Endothelial cell of umbilical vein (primary cell): ENCODE measurements around the gene TERT. TPM values are rescaled to one million over a fixed set of nuclear protein-coding genes. Genes with fewer than 3 reads are reported as not detected.

Experiments
- BruUV-seq: library from RNA; stranded (reverse); fragments of 400-500 nt; replicated peaks from 2 replicates; lab custom pipeline; 2021; lab: Mats Ljungman, UMichigan
- CTCF ChIA-PET: fragments of 300-600, 350-600 bp; sonication (Branson Sonifier 250); formaldehyde crosslinking; loops from one replicate; lab custom pipeline; 2021; ENCODE audit warnings: antibody characterized with exemption, inconsistent platforms; lab: Charles Lee
- POLR2A ChIA-PET: fragments of 300-600, 350-600 bp; sonication (Branson Sonifier 250); formaldehyde crosslinking; loops from one replicate; lab custom pipeline; 2021; ENCODE audit warnings: antibody characterized with exemption, inconsistent platforms; lab: Charles Lee
- DNase-seq: peaks from one replicate; pipeline ENCODE4 v3.0.0-alpha.2; 2011; ENCODE audit warnings: low read depth, low spot score
- FAIRE-seq: peaks from 2 replicates; lab custom pipeline; 2011; peaks lifted over from hg19 to GRCh38; lab: Jason Lieb, UNC
- H2AFZ ChIP-seq: 2 replicates; pipeline ENCODE4 v1.6.0; 2012; ENCODE audit warnings: low read depth, low read length, control low read depth, inconsistent platforms
- H3K27ac ChIP-seq: 2 replicates; pipeline ENCODE4 v1.5.1; 2011; ENCODE audit warnings: low read depth, mild to moderate bottlenecking, control low read depth, low read length, moderate library complexity; ENCODE audit not compliant: insufficient read depth
- H3K27me3 ChIP-seq, 2 experiments: 2 replicates each; pipeline versions ENCODE4 v1.6.0 to v1.6.1; 2011; ENCODE audit warnings: low read length in 2 of 2, mixed read lengths in 1 of 2; ENCODE audit not compliant: control insufficient read depth in 2 of 2, insufficient read depth in 2 of 2
- H3K36me3 ChIP-seq, 2 experiments: 2 replicates in 1 of 2; 3 replicates in 1 of 2; pipeline ENCODE4 v1.5.1; 2011; ENCODE audit warnings: low read length in 2 of 2, mild to moderate bottlenecking in 1 of 2, moderate library complexity in 1 of 2; ENCODE audit not compliant: control insufficient read depth in 2 of 2, insufficient read depth in 2 of 2; ENCODE audit errors: extremely low read depth in 1 of 2
- H3K4me1 ChIP-seq: 3 replicates; pipeline ENCODE4 v1.5.1; 2011; ENCODE audit warnings: mild to moderate bottlenecking, low read length; ENCODE audit not compliant: control insufficient read depth, insufficient read depth; ENCODE audit errors: extremely low read depth
- H3K4me2 ChIP-seq: 2 replicates; pipeline ENCODE4 v1.6.1; 2011; ENCODE audit warnings: low read length, control low read depth, mixed read lengths; ENCODE audit not compliant: insufficient read depth
- H3K4me3 ChIP-seq, 3 experiments: fragments of 200-600 bp in 1 of 3; sonication (generic), shearing (Covaris generic) in 1 of 3; replicated peaks in 1 of 3; 2 replicates each; pipeline ENCODE4 v1.5.1; 2011 to 2016; ENCODE audit warnings: control low read depth in 3 of 3, low read length in 3 of 3, mild to moderate bottlenecking in 2 of 3, inconsistent platforms in 1 of 3, low read depth in 1 of 3, moderate library complexity in 1 of 3; ENCODE audit not compliant: insufficient read depth in 1 of 3
- H3K79me2 ChIP-seq: 2 replicates; pipeline ENCODE4 v1.6.0; 2012; ENCODE audit warnings: low read length, inconsistent platforms; ENCODE audit not compliant: control insufficient read depth, insufficient read depth
- H3K9ac ChIP-seq: replicated peaks from 2 replicates; pipeline ENCODE3; 2011; ENCODE audit warnings: low read length, control low read depth; ENCODE audit not compliant: insufficient read depth; ENCODE audit errors: extremely low read depth
- H3K9me1 ChIP-seq: replicated peaks from 3 replicates; pipeline ENCODE4 v1.6.0; 2011; ENCODE audit warnings: mild to moderate bottlenecking, low read length; ENCODE audit not compliant: control insufficient read depth, insufficient read depth; ENCODE audit errors: extremely low read depth
- H3K9me3 ChIP-seq: replicated peaks from 2 replicates; pipeline ENCODE4 v1.5.1; 2012; ENCODE audit warnings: low read length, inconsistent platforms; ENCODE audit not compliant: control insufficient read depth, insufficient read depth
- H4K20me1 ChIP-seq: replicated peaks from 2 replicates; pipeline ENCODE3; 2011; ENCODE audit warnings: mild to moderate bottlenecking, low read length; ENCODE audit not compliant: control insufficient read depth, insufficient read depth; ENCODE audit errors: extremely low read depth
- EZH2 ChIP-seq: IDR thresholded peaks from 2 replicates; pipeline ENCODE4 v1.6.1; 2012; ENCODE audit warnings: borderline replicate concordance, low read depth, mild to moderate bottlenecking, moderate library complexity, low read length, inconsistent platforms; ENCODE audit not compliant: severe bottlenecking
- FOS ChIP-seq: IDR thresholded peaks from 2 replicates; pipeline ENCODE4 v1.6.1; 2011; ENCODE audit warnings: mild to moderate bottlenecking, low read length, moderate library complexity, borderline replicate concordance; ENCODE audit not compliant: insufficient read depth
- GATA2 ChIP-seq: IDR thresholded peaks from 2 replicates; pipeline ENCODE4 v1.7.0; 2011; ENCODE audit warnings: low read depth, mild to moderate bottlenecking, moderate library complexity, mixed read lengths, low read length; ENCODE audit not compliant: insufficient read length, insufficient read depth
- JUN ChIP-seq: IDR thresholded peaks from 2 replicates; pipeline ENCODE4 v1.6.1; 2011; ENCODE audit warnings: borderline replicate concordance, low read depth; ENCODE audit not compliant: insufficient read length, insufficient read depth
- MYC ChIP-seq: IDR thresholded peaks from one replicate; pipeline ENCODE4 v1.6.1; 2011; ENCODE audit warnings: mild to moderate bottlenecking, low read depth, low read length
- POLR2A ChIP-seq: IDR thresholded peaks from 2 replicates; pipeline ENCODE4 v1.6.1; 2012; ENCODE audit warnings: low read depth, mild to moderate bottlenecking, control low read depth, low read length
- POLR2AphosphoS5 ChIP-seq: IDR thresholded peaks from 2 replicates; pipeline ENCODE4 v1.6.1; 2012; ENCODE audit warnings: low read depth, mild to moderate bottlenecking, control low read depth, low read length, moderate library complexity; ENCODE audit not compliant: insufficient read depth
- dilution Hi-C: fragments of 300-500 bp; cut with MboI; formaldehyde crosslinking; loops from one replicate; pipeline ENCODE4 v1.15.0; 2019; ENCODE audit warnings: low sequenced_read_pairs; ENCODE audit not compliant: extremely low pct_ligation_motif_present
- intact Hi-C: fragments of 100-400 bp; cut with micrococcal nuclease; formaldehyde crosslinking; loops from one replicate; pipeline ENCODE4 v1.10.0; 2022
- polyA plus RNA-seq, 4 experiments: library from polyadenylated mRNA; depleted of rRNA in 3 of 4; stranded (reverse) in 3 of 4; unstranded in 1 of 4; fragments of >200 nt; gene quantifications; 2 replicates each; pipeline versions ENCODE4 v1.2.1 to v1.2.3, GENCODE V29; 2011 to 2012; ENCODE audit warnings: missing spikeins in 1 of 4
- total RNA-seq: library from RNA; stranded (reverse); gene quantifications from 2 replicates; pipeline ENCODE4 v1.2.3, GENCODE V29; 2021
- TF ChIP-seq, protein P1 (sequence below), 2 donors: IDR thresholded peaks; 1 replicate in 1 of 2; 2 replicates in 1 of 2; pipeline ENCODE4 v1.5.1; 2011; ENCODE audit warnings: low read length in 2 of 2, mild to moderate bottlenecking in 2 of 2, moderate library complexity in 2 of 2, control low read depth in 1 of 2, inconsistent platforms in 1 of 2, low read depth in 1 of 2; ENCODE audit not compliant: insufficient read depth in 1 of 2; ENCODE audit errors: extremely low read depth in 1 of 2
- TF ChIP-seq, protein P2 (sequence below): IDR thresholded peaks from 2 replicates; pipeline ENCODE4 v1.6.1; 2011; ENCODE audit not compliant: insufficient read depth, insufficient read length

TERT gene
- total and polyA plus RNA-seq, 2 donors (not counting 3 experiments of a cell fraction or from before 2014, with no cell fraction given) = 0.04 TPM; not detected in 1

DNA sequence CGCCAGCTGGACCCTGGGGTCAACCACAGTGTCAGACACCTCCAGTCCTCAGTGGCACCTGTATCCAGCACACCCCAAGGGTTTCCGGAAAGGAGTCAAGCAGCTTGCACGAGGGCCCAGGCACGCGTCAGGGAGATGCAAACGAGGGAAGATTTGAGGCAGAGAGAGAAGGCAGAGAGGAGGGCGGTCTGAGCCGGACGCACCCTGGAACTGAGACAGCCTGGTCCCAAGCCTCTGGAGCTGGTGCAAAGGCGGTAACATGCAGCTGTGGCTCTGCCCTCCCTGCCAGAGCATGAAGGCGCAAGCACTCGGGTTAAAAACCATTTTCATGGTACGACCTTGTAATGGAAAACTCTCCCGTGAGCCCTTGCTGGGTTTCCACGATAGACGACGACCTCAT, 37.5 kb downstream of the TERT start:
- H3K27ac ChIP-seq = no peak overlapping the region
- H3K4me2 ChIP-seq = no peak overlapping the region
- POLR2A ChIA-PET = no interaction called here
- dilution Hi-C loops = no loop called here
- intact Hi-C loops = no loop called here
- TF ChIP-seq JUN (no peak), GATA2 (no peak), POLR2A (no peak), POLR2AphosphoS5 (no peak), FOS (no peak), EZH2 (no peak), MYC (no peak)
- TF ChIP-seq, protein P1, sequence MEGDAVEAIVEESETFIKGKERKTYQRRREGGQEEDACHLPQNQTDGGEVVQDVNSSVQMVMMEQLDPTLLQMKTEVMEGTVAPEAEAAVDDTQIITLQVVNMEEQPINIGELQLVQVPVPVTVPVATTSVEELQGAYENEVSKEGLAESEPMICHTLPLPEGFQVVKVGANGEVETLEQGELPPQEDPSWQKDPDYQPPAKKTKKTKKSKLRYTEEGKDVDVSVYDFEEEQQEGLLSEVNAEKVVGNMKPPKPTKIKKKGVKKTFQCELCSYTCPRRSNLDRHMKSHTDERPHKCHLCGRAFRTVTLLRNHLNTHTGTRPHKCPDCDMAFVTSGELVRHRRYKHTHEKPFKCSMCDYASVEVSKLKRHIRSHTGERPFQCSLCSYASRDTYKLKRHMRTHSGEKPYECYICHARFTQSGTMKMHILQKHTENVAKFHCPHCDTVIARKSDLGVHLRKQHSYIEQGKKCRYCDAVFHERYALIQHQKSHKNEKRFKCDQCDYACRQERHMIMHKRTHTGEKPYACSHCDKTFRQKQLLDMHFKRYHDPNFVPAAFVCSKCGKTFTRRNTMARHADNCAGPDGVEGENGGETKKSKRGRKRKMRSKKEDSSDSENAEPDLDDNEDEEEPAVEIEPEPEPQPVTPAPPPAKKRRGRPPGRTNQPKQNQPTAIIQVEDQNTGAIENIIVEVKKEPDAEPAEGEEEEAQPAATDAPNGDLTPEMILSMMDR (IDR thresholded peaks at IDR 0.05; ENCODE audit: extremely low read depth in 1 of 2, insufficient read depth in 1 of 2, low read depth in 1 of 2, low read length in 2 of 2) = no peak
- TF ChIP-seq, protein P2, sequence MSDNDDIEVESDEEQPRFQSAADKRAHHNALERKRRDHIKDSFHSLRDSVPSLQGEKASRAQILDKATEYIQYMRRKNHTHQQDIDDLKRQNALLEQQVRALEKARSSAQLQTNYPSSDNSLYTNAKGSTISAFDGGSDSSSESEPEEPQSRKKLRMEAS = no peak
- H4K20me1 ChIP-seq = no peaks in the 10 kb centered on the region
- H3K9me3 ChIP-seq = no peaks in the 10 kb centered on the region
- FAIRE-seq (no peak), DNase-seq (no peak)
- H3K4me3 ChIP-seq = no peak overlapping the region
- no peaks in the 10 kb centered on the region for H3K36me3 ChIP-seq
- peaks cover 3% of the 10 kb centered on the region for H3K4me1 ChIP-seq
- H3K27me3 ChIP-seq = no peaks in the 10 kb centered on the region
- H3K79me2 ChIP-seq = no peaks in the 10 kb centered on the region
- CTCF ChIA-PET = no interaction called here
- H3K9ac ChIP-seq = no peak overlapping the region
- H2AFZ ChIP-seq = no peak overlapping the region
- no TSS peak for BruUV-seq
- H3K9me1 ChIP-seq = no peaks in the 10 kb centered on the region
